Heart right ventricle (tissue), 16 donors: ENCODE data around the gene ALG6. TPM values are rescaled to one million over a fixed set of nuclear protein-coding genes. Genes with fewer than 3 reads are reported as not detected.

Experiments
- ATAC-seq, 8 donors: fragments of 200-7000 bp; cut with Tn5 transposase; one replicate each; pipeline ENCODE4 v1.9.1; 2020; ENCODE audit warnings: mild to moderate bottlenecking in 8 of 8, moderate library complexity in 8 of 8, moderate number of reproducible peaks in 1 of 8
- DNase-seq, 2 donors: peaks; one replicate each; pipeline ENCODE4 v3.0.0-alpha.2; 2020
- H3K27ac ChIP-seq, 10 donors: fragments of 200-600 bp; sonication (generic) in 2 of 10; one replicate each; pipeline versions ENCODE4 v1.5.0 to v1.8.0; 2020 to 2022; ENCODE audit warnings: mild to moderate bottlenecking in 3 of 10
- H3K27me3 ChIP-seq, 7 donors: fragments of 200-600 bp; one replicate each; pipeline ENCODE4 v1.8.0; 2021 to 2022; ENCODE audit warnings: mild to moderate bottlenecking in 2 of 7
- H3K36me3 ChIP-seq, 9 donors: fragments of 200-600 bp; sonication (generic) in 1 of 9; one replicate each; pipeline versions ENCODE4 v1.5.0 to v1.8.0; 2020 to 2022; ENCODE audit warnings: mild to moderate bottlenecking in 2 of 9
- H3K4me1 ChIP-seq, 9 donors: fragments of 200-600 bp; sonication (generic) in 1 of 9; one replicate each; pipeline versions ENCODE4 v1.5.0 to v1.8.0; 2020 to 2022; ENCODE audit warnings: mild to moderate bottlenecking in 4 of 9
- H3K4me3 ChIP-seq, 10 donors: fragments of 200-600 bp; sonication (generic) in 2 of 10; one replicate each; pipeline versions ENCODE4 v1.5.0 to v1.8.0; 2020 to 2022; ENCODE audit warnings: mild to moderate bottlenecking in 7 of 10, moderate library complexity in 2 of 10
- H3K9me3 ChIP-seq, 11 donors: fragments of 200-600 bp in 10 of 11; sonication (generic) in 2 of 11; one replicate each; pipeline versions ENCODE4 v1.5.0 to v1.8.0; 2013 to 2022; ENCODE audit warnings: mild to moderate bottlenecking in 2 of 11, control low read depth in 1 of 11, moderate library complexity in 1 of 11
- CTCF ChIP-seq, 9 donors: fragments of 200-600 bp; sonication (generic) in 2 of 9; IDR thresholded peaks; one replicate each; pipeline versions ENCODE4 v1.5.0 to v1.8.0; 2021 to 2022; ENCODE audit warnings: antibody characterized with exemption in 9 of 9, mild to moderate bottlenecking in 5 of 9, moderate library complexity in 1 of 9
- whole genome bisulfite sequencing, 2 donors: extraction: QIAGEN DNeasy Blood & Tissue Kit; methylation state at CpG; one replicate each; pipeline ENCODE4 v1.1.7; 2013; ENCODE audit warnings: inconsistent platforms in 1 of 2; 5-methylcytosine and 5-hydroxymethylcytosine counted together
- intact Hi-C, 10 donors: fragments of 100-400 bp; cut with DNase I; formaldehyde crosslinking; loops; one replicate each; pipeline versions ENCODE4 v1.11.1 to v1.14.2; 2022
- polyA plus RNA-seq, 2 donors: library from polyadenylated mRNA; stranded (reverse); fragments of 200-250 nt; gene quantifications; one replicate each; pipeline ENCODE4 v1.2.3, GENCODE V29; 2013
- total RNA-seq, 10 donors: library from RNA; stranded (reverse); fragmentation: NEBNext Ultra II Directional in 3 of 10; extraction: Animal tissue kit (Norgen Biotek cat#: 25700) in 3 of 10; gene quantifications; one replicate each; pipeline versions ENCODE4 v1.2.1 to v1.2.4, GENCODE V29; 2021 to 2023
- donor health status: Arrhythmogenic right ventricular cardiomyopathy.
- donor health status: ischemic (EF 13 %, LVEDD 7.1; RV severe dilation, severe dysfunction).
- donor health status: healthy with polysubstance abuse.
- donor health status: DM: no; HTN: yes; CAD: no.
- donor health status: DM: no; HTN: no; CAD: no.
- donor health status: ischemic (EF 25% LVEDD 6.9; RV normal size, moderate dysfunction).
- donor health status: ischemic (EF 25% LVEDD 5.7; RV mildly dilated, moderate dysfunction).
- donor health status: healthy.
- donor health status: DM: yes; HTN: yes; CAD: no.
- donor health status: Ischemic cardiomyopathy.
- donor health status: ischemic (EF 35%, LVEDD 5.7; RV mildly dilated, moderate dysfunction).
- donor health status: nonischemic (EF 11% LVEDD 7.7; RV severe dilation, severe dysfunction).
- donor health status: DM: yes; HTN: yes; CAD: no.
- donor health status: PGD.
- donor health status: ischemic (EF 29% LVEDD 5.4; RV normal size, mild dysfunction).
- donor health status: nonischemic (EF 23%, LVEDD 6.1; RV moderate dilation, normal function).

Gene ALG6
- total and polyA plus RNA-seq, 12 donors, result 3.3 to 20.8 (median 4.2) TPM

GRCh38 chr1:63448731-63449246 lies 81.4 kb downstream of the ALG6 start:
- intact Hi-C loops, result no loop called here
- Histone ChIP-seq H3K36me3 (no peaks in the 10 kb centered on the region), H3K9me3 (no peaks in the 10 kb centered on the region), H3K27me3 (no peaks in the 10 kb centered on the region), H3K27ac (no peak overlapping the region), H3K4me1 (peaks cover 0 to 10% (median 0%) of the 10 kb centered on the region in 9 donors), H3K4me3 (no peak overlapping the region)
- DNase-seq (no peak), ATAC-seq (no peak)
- no peak for TF ChIP-seq CTCF (IDR thresholded peaks at IDR 0.05)
- 87 to 92% methylated on average over 3 of the region's 3 CpGs for WGBS, 2 donors

DNA sequence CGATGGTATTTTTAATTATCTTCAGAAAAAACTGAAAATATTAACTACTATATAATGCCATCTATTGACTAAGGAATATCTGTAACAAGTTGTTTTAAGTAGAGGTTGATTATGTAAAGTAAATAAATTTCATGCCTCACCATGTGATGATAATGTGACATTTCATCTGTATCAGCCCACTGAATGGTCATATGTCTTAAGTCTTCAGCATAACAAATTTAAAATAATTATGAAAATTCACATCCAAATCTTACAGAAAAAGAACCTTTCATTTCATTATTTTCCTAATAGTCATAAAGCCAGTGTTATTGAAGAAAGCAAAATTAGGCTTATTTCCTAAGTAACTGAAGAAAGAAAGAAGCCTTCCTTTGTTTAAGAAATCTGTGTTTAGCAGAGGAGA lies 83.0 kb downstream of the ALG6 start:
- intact Hi-C loops, result no loop called here
- H3K4me1 ChIP-seq, result peaks cover 0 to 10% (median 0%) of the 10 kb centered on the region in 9 donors
- TF ChIP-seq CTCF (IDR thresholded peaks at IDR 0.05), result no peak
- 87 to 88% methylated on average over 1 of the region's 1 CpG for WGBS, 2 donors
- no peaks in the 10 kb centered on the region for H3K36me3 ChIP-seq
- H3K9me3 ChIP-seq, result no peaks in the 10 kb centered on the region
- H3K4me3 ChIP-seq, result no peak overlapping the region
- H3K27me3 ChIP-seq, result no peaks in the 10 kb centered on the region
- H3K27ac ChIP-seq, result no peak overlapping the region
- ATAC-seq (no peak), DNase-seq (no peak)

- Histone ChIP-seq H3K27me3 (no peaks in the 10 kb centered on the region), H3K4me1 (peaks cover 0 to 10% (median 0%) of the 10 kb centered on the region in 9 donors), H3K27ac (no peak overlapping the region), H3K9me3 (no peaks in the 10 kb centered on the region), H3K4me3 (no peak overlapping the region), H3K36me3 (no peaks in the 10 kb centered on the region)
- TF ChIP-seq CTCF (IDR thresholded peaks at IDR 0.05), result no peak
- no peak for DNase-seq
- WGBS, 2 donors, result 98 to 99% methylated on average over 2 of the region's 2 CpGs
- ATAC-seq, result no peak
- intact Hi-C loops, result no loop called here
These were observed 85.8 kb downstream of the ALG6 start for GRCh38 chr1:63453232-63453631.

GRCh38 chr1:63454269-63454668 lies 86.8 kb downstream of the ALG6 start:
- Histone ChIP-seq H3K27me3 (no peaks in the 10 kb centered on the region), H3K4me1 (peaks cover 0 to 10% (median 0%) of the 10 kb centered on the region in 9 donors), H3K4me3 (no peak overlapping the region), H3K27ac (no peak overlapping the region), H3K9me3 (no peaks in the 10 kb centered on the region), H3K36me3 (no peaks in the 10 kb centered on the region)
- TF ChIP-seq CTCF (IDR thresholded peaks at IDR 0.05), result peak in 2 of 9 donors; percentile 11 to 12
- intact Hi-C loops, result no loop called here
- DNase-seq (no peak), ATAC-seq (no peak)
